NB4 (cell line): ENCODE results near the gene PCDHGB7.

Experiments
- MYC ChIP-seq: IDR thresholded peaks from 2 replicates; pipeline ENCODE4 v1.6.1; 2011; ENCODE audit warnings: low read depth, low read length
- TF ChIP-seq, protein P1 (sequence below): IDR thresholded peaks from one replicate; pipeline ENCODE4 v1.5.1; 2012; ENCODE audit warnings: low read depth, low read length

DNA sequence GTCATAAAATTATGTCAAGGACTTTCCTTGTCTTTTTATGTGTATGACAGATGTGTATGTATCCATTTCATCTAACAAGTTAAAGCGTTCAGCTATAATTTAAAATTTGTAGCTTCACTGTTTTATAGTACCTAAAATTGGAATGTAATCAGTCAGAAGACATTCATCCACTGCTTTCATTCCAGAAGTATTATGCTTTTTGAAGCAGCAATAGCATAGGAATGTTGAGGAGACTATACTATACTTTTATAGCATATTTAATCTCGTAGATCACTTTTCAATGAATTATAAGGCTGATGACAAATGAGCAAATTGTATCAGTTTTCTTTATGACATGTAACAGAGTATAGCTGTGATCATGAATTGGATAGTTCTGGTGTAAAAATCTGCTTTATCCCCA, 19.7 kb downstream of the PCDHGB7 start:
- TF ChIP-seq, protein P1, sequence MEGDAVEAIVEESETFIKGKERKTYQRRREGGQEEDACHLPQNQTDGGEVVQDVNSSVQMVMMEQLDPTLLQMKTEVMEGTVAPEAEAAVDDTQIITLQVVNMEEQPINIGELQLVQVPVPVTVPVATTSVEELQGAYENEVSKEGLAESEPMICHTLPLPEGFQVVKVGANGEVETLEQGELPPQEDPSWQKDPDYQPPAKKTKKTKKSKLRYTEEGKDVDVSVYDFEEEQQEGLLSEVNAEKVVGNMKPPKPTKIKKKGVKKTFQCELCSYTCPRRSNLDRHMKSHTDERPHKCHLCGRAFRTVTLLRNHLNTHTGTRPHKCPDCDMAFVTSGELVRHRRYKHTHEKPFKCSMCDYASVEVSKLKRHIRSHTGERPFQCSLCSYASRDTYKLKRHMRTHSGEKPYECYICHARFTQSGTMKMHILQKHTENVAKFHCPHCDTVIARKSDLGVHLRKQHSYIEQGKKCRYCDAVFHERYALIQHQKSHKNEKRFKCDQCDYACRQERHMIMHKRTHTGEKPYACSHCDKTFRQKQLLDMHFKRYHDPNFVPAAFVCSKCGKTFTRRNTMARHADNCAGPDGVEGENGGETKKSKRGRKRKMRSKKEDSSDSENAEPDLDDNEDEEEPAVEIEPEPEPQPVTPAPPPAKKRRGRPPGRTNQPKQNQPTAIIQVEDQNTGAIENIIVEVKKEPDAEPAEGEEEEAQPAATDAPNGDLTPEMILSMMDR, result no peak
- TF ChIP-seq MYC, result no peak
